Measurements from ENCODE around the gene SLC40A1. TPM values are rescaled to one million over a fixed set of nuclear protein-coding genes. Genes with fewer than 3 reads are reported as not detected.

SLC40A1 gene
- total and polyA plus RNA-seq, 2 donors (not counting 3 experiments of a cell fraction or from before 2014, with no cell fraction given), result 8.5 to 15.1 TPM

DNA sequence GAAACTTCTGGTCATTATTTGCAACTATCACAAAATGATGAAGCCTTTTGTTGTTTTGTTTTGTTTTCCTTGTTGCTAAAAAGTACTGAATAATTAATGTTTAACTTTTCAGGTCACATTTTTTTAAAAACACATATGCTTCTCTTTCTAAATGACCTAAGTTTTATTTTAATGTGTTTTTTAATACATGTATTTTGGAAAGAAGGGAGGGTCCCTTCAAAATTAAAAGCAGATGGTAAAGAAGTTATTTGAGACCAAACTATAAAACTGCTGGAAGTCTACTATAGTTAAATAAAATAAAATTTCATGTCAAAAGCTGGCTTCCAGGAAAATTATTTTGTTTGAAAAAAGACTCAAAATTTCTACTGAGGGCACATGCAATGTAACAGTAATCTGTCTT, 41.2 kb upstream of the SLC40A1 start:
- TF ChIP-seq FOS (IDR thresholded peaks at IDR 0.05; ENCODE audit: borderline replicate concordance, insufficient read depth, low read length), result no peak
- TF ChIP-seq JUN (IDR thresholded peaks at IDR 0.05; ENCODE audit: borderline replicate concordance, insufficient read depth, insufficient read length, low read depth), result no peak
- no peak for TF ChIP-seq GATA2 (IDR thresholded peaks at IDR 0.05; ENCODE audit: insufficient read depth, insufficient read length, low read depth, low read length)
- TF ChIP-seq POLR2A (IDR thresholded peaks at IDR 0.05; ENCODE audit: low read depth, low read length), result no peak
- no peak for TF ChIP-seq EZH2 (IDR thresholded peaks at IDR 0.05; ENCODE audit: borderline replicate concordance, low read depth, low read length, severe bottlenecking)
- TF ChIP-seq, protein P1, sequence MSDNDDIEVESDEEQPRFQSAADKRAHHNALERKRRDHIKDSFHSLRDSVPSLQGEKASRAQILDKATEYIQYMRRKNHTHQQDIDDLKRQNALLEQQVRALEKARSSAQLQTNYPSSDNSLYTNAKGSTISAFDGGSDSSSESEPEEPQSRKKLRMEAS (IDR thresholded peaks at IDR 0.05; ENCODE audit: insufficient read depth, insufficient read length), result no peak
- TF ChIP-seq POLR2AphosphoS5 (IDR thresholded peaks at IDR 0.05; ENCODE audit: insufficient read depth, low read depth, low read length), result no peak
- TF ChIP-seq MYC (IDR thresholded peaks at IDR 0.05; ENCODE audit: low read depth, low read length), result no peak
- TF ChIP-seq, protein P2, sequence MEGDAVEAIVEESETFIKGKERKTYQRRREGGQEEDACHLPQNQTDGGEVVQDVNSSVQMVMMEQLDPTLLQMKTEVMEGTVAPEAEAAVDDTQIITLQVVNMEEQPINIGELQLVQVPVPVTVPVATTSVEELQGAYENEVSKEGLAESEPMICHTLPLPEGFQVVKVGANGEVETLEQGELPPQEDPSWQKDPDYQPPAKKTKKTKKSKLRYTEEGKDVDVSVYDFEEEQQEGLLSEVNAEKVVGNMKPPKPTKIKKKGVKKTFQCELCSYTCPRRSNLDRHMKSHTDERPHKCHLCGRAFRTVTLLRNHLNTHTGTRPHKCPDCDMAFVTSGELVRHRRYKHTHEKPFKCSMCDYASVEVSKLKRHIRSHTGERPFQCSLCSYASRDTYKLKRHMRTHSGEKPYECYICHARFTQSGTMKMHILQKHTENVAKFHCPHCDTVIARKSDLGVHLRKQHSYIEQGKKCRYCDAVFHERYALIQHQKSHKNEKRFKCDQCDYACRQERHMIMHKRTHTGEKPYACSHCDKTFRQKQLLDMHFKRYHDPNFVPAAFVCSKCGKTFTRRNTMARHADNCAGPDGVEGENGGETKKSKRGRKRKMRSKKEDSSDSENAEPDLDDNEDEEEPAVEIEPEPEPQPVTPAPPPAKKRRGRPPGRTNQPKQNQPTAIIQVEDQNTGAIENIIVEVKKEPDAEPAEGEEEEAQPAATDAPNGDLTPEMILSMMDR (IDR thresholded peaks at IDR 0.05; ENCODE audit: extremely low read depth in 1 of 2, insufficient read depth in 1 of 2, low read depth in 1 of 2, low read length in 2 of 2), result no peak
- Histone ChIP-seq H3K9me1 (replicated peaks; ENCODE audit: control insufficient read depth, extremely low read depth, insufficient read depth, low read length) (no peaks in the 10 kb centered on the region), H3K9me3 (replicated peaks; ENCODE audit: control insufficient read depth, insufficient read depth, low read length) (no peaks in the 10 kb centered on the region), H3K79me2 (ENCODE audit: control insufficient read depth, insufficient read depth, low read length) (no peaks in the 10 kb centered on the region), H3K9ac (replicated peaks; ENCODE audit: extremely low read depth, insufficient read depth, low read length) (no peak overlapping the region), H3K27me3 (ENCODE audit: control insufficient read depth in 2 of 2, insufficient read depth in 2 of 2, low read length in 2 of 2) (no peaks in the 10 kb centered on the region), H3K4me1 (ENCODE audit: control insufficient read depth, extremely low read depth, insufficient read depth, low read length) (no peaks in the 10 kb centered on the region), H3K27ac (ENCODE audit: insufficient read depth, low read depth, low read length) (no peak overlapping the region), H3K4me2 (ENCODE audit: insufficient read depth, low read length) (no peak overlapping the region), H3K36me3 (ENCODE audit: control insufficient read depth in 2 of 2, extremely low read depth in 1 of 2, insufficient read depth in 2 of 2, low read length in 2 of 2) (no peaks in the 10 kb centered on the region), H3K4me3 (replicated peaks in 1 of 3; ENCODE audit: insufficient read depth in 1 of 3, low read depth in 1 of 3, low read length in 3 of 3) (no peak overlapping the region), H2AFZ (ENCODE audit: low read depth, low read length) (no peak overlapping the region), H4K20me1 (replicated peaks; ENCODE audit: control insufficient read depth, extremely low read depth, insufficient read depth, low read length) (no peaks in the 10 kb centered on the region)
- CTCF ChIA-PET, result no interaction called here
- no TSS peak for BruUV-seq (replicated peaks)
- dilution Hi-C loops (cut with MboI; ENCODE audit: extremely low pct_ligation_motif_present, low sequenced_read_pairs), result no loop called here
- POLR2A ChIA-PET, result no interaction called here
- intact Hi-C loops (cut with micrococcal nuclease), result no loop called here
- DNase-seq (ENCODE audit: low read depth, low spot score) (no peak), FAIRE-seq (no peak)
